ENCODE measurements around the gene NPHP4. TPM values are rescaled to one million over a fixed set of nuclear protein-coding genes. Genes with fewer than 3 reads are reported as not detected.

The NPHP4 gene
- total RNA-seq, 1 experiment from 2014 or later: 3.9 TPM

DNA sequence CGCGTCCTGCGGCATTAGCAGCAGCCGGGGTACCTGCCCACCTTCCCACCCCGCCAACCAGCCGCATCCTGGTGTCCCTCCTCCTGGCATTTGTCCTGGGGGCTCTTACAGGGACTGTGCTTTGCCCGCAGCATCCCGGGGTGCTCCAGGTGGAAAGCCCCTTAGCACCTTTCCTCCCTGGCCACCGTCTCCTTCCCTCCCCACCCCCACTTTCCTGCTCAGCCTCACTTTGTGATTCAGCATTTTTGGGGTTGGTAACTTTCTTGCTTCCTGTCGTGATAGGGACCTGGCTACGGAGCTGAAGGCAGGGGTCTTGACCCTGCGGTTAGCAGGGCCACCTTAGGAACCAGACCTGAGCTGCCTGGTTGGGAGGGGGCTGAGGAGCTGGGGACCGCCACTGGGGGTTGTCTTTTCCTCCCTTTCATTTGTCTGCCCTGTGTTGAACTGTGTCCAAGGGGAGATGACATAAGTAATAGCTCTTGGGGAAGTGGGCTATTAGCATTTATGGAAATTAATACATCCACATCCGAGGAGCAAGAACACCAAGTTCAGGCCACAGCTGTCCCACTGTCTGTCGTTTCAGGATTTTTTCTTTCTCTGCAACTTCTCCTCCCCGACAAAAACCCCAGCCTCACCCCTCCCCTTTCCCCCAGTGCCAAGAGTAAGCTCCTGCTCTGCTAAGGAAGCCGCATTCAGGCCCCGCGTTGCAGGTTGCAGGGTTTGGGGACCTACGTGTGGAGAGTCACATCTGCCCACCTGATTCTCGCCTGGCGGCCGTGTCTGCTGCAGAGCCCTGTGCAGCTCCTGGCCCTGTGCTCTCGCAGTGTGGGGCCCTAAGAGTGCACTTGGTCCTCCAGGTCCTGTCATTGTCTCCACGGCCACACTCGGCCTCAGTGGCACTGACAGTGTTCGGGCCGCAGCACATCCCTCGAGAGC is 1.6 kb upstream of the NPHP4 start:
- Histone ChIP-seq H3K27ac (ENCODE audit: low read length) (no peak overlapping the region), H3K36me3 (ENCODE audit: insufficient read depth, low read length) (no peaks in the 10 kb centered on the region), H3K9ac (ENCODE audit: low read length) (peak overlapping the region; percentile 82), H4K20me1 (ENCODE audit: insufficient read depth, low read depth, low read length) (peaks cover 38% of the 10 kb centered on the region), H3K27me3 (ENCODE audit: low read length) (no peaks in the 10 kb centered on the region), H2AFZ (ENCODE audit: low read length) (peak overlapping the region; percentile 56), H3K9me2 (replicated peaks; ENCODE audit: insufficient read depth, low read length) (no peaks in the 10 kb centered on the region), H3K9me3 (ENCODE audit: low read length) (no peaks in the 10 kb centered on the region), H3K4me1 (ENCODE audit: low read length) (peaks cover 25% of the 10 kb centered on the region), H3K4me3 (ENCODE audit: low read length) (peak overlapping the region; percentile 89), H3K79me2 (ENCODE audit: low read length) (no peaks in the 10 kb centered on the region), H3K4me2 (ENCODE audit: low read depth, low read length, poor library complexity, severe bottlenecking) (peak overlapping the region; percentile 99)
- DNase-seq: peak; percentile 56

DNA sequence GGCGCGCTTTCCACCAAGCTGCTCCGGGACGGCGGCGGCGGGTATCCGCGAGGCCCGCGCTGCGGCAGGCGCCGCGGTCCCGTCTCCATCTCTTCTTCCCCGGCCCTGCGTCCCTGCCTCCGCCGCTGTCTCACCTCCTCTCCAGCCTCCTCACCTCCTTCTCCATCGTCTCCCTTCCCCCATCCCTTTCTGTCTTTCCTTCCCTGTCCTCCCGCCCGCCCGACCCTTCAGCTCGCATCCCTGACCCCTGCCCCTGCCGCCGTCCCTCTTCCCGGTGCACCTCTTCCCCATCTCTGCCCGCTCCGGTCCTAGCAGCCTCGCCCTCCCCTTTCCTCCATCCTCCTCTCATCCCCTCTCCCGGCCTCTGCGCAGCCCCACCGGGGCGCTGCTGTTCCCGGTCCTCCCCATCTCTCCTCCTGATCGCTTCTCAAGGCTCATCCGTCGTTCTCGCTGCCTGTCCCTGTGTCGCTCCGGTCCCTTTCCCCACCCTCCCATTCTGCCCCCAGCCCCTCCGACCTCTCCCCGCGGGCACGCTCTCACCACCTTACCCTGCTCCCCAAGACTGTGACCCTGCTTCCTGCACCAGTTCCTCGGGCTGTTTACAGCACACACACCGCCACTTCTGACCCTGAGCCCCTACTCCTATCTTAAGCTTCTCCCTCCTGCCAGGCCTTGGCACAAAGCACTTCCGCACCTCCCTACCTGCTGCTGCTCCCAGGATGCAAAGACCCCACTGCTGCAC is 760 bp upstream of the NPHP4 start:
- no peaks in the 10 kb centered on the region for H3K27me3 ChIP-seq (ENCODE audit: low read length)
- H3K79me2 ChIP-seq (ENCODE audit: low read length): no peaks in the 10 kb centered on the region
- H3K36me3 ChIP-seq (ENCODE audit: insufficient read depth, low read length): no peaks in the 10 kb centered on the region
- peaks cover 32% of the 10 kb centered on the region for H4K20me1 ChIP-seq (ENCODE audit: insufficient read depth, low read depth, low read length)
- H3K9me3 ChIP-seq (ENCODE audit: low read length): no peaks in the 10 kb centered on the region
- peaks cover 25% of the 10 kb centered on the region for H3K4me1 ChIP-seq (ENCODE audit: low read length)
- H3K9ac ChIP-seq (ENCODE audit: low read length): peak overlapping the region; percentile 82
- H3K9me2 ChIP-seq (replicated peaks; ENCODE audit: insufficient read depth, low read length): no peaks in the 10 kb centered on the region
- H3K27ac ChIP-seq (ENCODE audit: low read length): no peak overlapping the region
- peak overlapping the region; percentile 99 for H3K4me2 ChIP-seq (ENCODE audit: low read depth, low read length, poor library complexity, severe bottlenecking)
- H3K4me3 ChIP-seq (ENCODE audit: low read length): peak overlapping the region; percentile 89
- DNase-seq: peak; percentile 62
- H2AFZ ChIP-seq (ENCODE audit: low read length): peak overlapping the region; percentile 56

DNA sequence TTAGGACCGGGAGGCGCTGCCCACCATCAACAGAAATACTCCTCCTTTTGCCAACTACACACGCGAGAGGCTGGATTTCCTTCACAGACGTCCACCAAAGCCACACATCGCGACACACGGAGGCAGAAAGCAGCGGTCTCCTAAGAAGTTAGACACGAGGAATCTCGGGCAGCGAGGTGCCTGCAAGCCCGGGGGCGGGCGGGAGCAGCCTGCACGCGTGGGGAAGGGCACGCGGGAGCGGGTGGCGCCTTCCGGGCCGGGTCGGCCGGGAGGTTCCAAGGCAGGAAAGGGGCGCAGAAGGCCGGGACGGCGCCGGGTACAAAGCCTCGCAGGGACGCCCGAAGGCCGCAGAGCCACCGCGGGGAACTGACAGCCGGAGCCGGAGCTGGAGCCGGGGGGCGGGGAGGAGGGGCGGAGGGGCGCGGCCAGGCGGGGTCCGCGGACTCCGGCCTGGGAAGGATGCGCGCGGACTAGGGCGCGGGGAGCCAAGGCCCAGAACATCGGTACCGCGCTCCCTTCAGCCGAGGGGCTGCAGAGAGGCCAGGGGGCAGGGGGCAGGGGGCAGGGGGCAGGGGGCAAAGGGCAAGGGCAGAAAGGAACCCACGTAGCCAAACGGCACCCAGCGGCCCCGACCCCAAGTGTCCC is 722 bp downstream of the NPHP4 start:
- Histone ChIP-seq H3K4me3 (ENCODE audit: low read length) (peak overlapping the region; percentile 89), H4K20me1 (ENCODE audit: insufficient read depth, low read depth, low read length) (peaks cover 30% of the 10 kb centered on the region), H2AFZ (ENCODE audit: low read length) (peak overlapping the region; percentile 98), H3K27ac (ENCODE audit: low read length) (no peak overlapping the region), H3K4me2 (ENCODE audit: low read depth, low read length, poor library complexity, severe bottlenecking) (peak overlapping the region; percentile 99), H3K4me1 (ENCODE audit: low read length) (peaks cover 25% of the 10 kb centered on the region), H3K27me3 (ENCODE audit: low read length) (no peaks in the 10 kb centered on the region), H3K9me2 (replicated peaks; ENCODE audit: insufficient read depth, low read length) (no peaks in the 10 kb centered on the region), H3K9me3 (ENCODE audit: low read length) (no peaks in the 10 kb centered on the region), H3K79me2 (ENCODE audit: low read length) (no peaks in the 10 kb centered on the region), H3K36me3 (ENCODE audit: insufficient read depth, low read length) (no peaks in the 10 kb centered on the region), H3K9ac (ENCODE audit: low read length) (peak overlapping the region; percentile 73)
- peak; percentile 74 for DNase-seq

DNA sequence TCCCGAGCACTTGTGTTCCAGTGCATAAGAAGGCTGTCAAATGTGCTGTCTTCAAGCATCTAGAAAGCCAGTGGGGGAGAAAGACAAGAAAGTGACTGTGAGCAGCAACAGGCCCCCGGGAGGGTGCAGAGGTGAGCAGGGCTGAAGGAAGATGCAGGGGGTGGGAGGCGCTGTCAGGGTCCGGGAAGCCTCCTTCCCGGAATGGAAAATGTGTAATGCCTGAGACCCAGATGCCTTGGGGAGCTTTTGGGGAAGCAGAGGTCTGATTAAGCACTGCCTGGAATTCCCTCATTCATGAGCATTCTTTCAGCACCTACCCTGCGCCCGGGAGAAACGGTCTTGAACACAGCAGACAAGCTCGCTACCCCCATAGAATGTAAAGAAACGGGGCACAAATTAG is 1.3 kb downstream of the NPHP4 start:
- no peak for DNase-seq
- peaks cover 27% of the 10 kb centered on the region for H4K20me1 ChIP-seq (ENCODE audit: insufficient read depth, low read depth, low read length)
- no peak overlapping the region for H3K27ac ChIP-seq (ENCODE audit: low read length)
- peak overlapping the region; percentile 78 for H3K4me2 ChIP-seq (ENCODE audit: low read depth, low read length, poor library complexity, severe bottlenecking)
- H3K4me3 ChIP-seq (ENCODE audit: low read length): peak overlapping the region; percentile 89
- no peaks in the 10 kb centered on the region for H3K27me3 ChIP-seq (ENCODE audit: low read length)
- peak overlapping the region; percentile 73 for H3K9ac ChIP-seq (ENCODE audit: low read length)
- H2AFZ ChIP-seq (ENCODE audit: low read length): 0 out of 2 replicates have a peak overlapping the region, but pooled peaks have one; percentile 78
- no peaks in the 10 kb centered on the region for H3K36me3 ChIP-seq (ENCODE audit: insufficient read depth, low read length)
- no peaks in the 10 kb centered on the region for H3K9me3 ChIP-seq (ENCODE audit: low read length)
- no peaks in the 10 kb centered on the region for H3K79me2 ChIP-seq (ENCODE audit: low read length)
- H3K4me1 ChIP-seq (ENCODE audit: low read length): peaks cover 25% of the 10 kb centered on the region
- H3K9me2 ChIP-seq (replicated peaks; ENCODE audit: insufficient read depth, low read length): no peaks in the 10 kb centered on the region

DNA sequence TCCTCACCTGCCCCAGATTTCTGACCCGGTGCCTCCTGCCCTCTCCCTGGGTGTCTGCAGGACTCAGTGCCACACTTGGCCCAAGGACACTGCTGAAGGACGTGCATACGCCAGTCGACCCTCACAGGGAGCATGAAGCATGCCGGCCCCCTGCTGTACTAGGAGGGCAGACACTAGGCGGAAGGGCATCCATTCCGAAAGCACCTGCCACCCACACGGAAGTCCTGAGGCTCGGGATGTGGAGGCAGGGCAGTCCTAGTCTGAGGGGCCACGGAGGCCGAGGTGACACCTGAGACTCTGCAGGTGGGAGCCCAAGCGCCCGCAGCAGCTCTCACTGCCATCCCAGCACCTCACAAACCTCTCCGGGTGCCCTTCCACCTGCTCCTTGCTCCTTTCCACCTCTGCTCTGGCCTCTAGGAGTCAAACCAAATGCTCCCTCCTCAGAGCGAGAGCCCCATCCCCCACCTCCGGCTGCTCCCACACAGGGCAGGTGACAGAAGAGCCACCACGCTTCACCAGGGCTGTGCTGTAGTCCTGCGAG is 2.4 kb downstream of the NPHP4 start:
- Histone ChIP-seq H3K4me1 (ENCODE audit: low read length) (peaks cover 25% of the 10 kb centered on the region), H4K20me1 (ENCODE audit: insufficient read depth, low read depth, low read length) (peaks cover 16% of the 10 kb centered on the region), H2AFZ (ENCODE audit: low read length) (no peak overlapping the region), H3K9ac (ENCODE audit: low read length) (no peak overlapping the region), H3K4me2 (ENCODE audit: low read depth, low read length, poor library complexity, severe bottlenecking) (no peak overlapping the region), H3K9me3 (ENCODE audit: low read length) (no peaks in the 10 kb centered on the region), H3K4me3 (ENCODE audit: low read length) (no peak overlapping the region), H3K27ac (ENCODE audit: low read length) (no peak overlapping the region), H3K27me3 (ENCODE audit: low read length) (no peaks in the 10 kb centered on the region), H3K36me3 (ENCODE audit: insufficient read depth, low read length) (no peaks in the 10 kb centered on the region), H3K79me2 (ENCODE audit: low read length) (no peaks in the 10 kb centered on the region), H3K9me2 (replicated peaks; ENCODE audit: insufficient read depth, low read length) (no peaks in the 10 kb centered on the region)
- DNase-seq: no peak

DNA sequence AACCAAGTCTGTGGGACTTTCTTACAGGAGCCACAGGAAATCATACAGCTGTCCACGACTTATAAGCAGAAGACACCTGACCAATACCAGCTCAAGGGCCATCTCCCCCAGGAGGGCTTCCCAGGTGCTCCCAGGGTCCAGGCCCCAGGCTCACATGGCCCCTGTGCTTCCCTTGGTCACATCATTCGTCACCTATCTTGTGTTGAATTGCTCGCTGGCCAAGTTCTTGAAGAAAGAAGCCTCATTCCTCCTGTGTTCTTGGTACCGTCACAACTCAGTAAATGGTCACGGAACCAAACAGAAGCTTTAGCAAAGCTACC is 3.0 kb downstream of the NPHP4 start:
- no peak overlapping the region for H2AFZ ChIP-seq (ENCODE audit: low read length)
- H3K27ac ChIP-seq (ENCODE audit: low read length): no peak overlapping the region
- no peak overlapping the region for H3K9ac ChIP-seq (ENCODE audit: low read length)
- H3K27me3 ChIP-seq (ENCODE audit: low read length): no peaks in the 10 kb centered on the region
- no peak overlapping the region for H3K4me3 ChIP-seq (ENCODE audit: low read length)
- peaks cover 13% of the 10 kb centered on the region; the same call in 1 of the 2 replicates for H4K20me1 ChIP-seq (ENCODE audit: insufficient read depth, low read depth, low read length)
- no peaks in the 10 kb centered on the region for H3K9me3 ChIP-seq (ENCODE audit: low read length)
- no peaks in the 10 kb centered on the region for H3K36me3 ChIP-seq (ENCODE audit: insufficient read depth, low read length)
- no peak for DNase-seq
- no peak overlapping the region for H3K4me2 ChIP-seq (ENCODE audit: low read depth, low read length, poor library complexity, severe bottlenecking)
- H3K79me2 ChIP-seq (ENCODE audit: low read length): no peaks in the 10 kb centered on the region
- no peaks in the 10 kb centered on the region for H3K9me2 ChIP-seq (replicated peaks; ENCODE audit: insufficient read depth, low read length)
- H3K4me1 ChIP-seq (ENCODE audit: low read length): peaks cover 21% of the 10 kb centered on the region

DNA sequence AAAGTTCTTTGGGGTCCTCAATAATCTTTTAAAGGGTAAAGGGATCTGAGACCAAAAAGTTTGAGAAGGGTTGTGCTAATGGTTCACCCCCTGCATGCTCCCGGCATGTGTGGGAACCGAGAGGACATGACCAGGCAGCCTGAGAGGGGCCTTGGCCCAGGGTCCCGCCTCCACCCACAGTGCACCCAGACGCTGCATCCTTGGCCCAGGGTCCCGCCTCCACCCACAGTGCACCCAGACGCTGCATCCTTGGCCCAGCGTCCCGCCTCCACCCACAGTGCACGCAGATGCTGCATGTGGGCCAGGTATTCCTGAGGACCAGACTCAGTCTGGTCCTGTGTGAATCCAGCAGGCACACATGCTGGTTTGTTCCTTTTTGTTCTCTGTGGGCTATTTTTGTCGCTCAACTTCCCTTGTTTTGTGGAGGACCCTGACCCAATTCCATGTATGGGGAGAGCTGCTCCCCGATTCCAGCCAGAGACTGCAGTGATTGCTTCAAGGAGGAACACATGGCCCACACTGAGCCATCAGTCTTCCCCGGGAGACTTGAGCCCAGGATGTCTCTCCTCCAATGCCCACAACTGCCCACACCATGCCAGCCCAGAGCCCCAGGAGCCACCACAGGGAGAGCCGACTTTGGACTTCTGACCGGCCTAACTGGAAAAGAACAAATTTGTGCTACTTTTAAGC is 3.5 kb downstream of the NPHP4 start:
- Histone ChIP-seq H3K27ac (ENCODE audit: low read length) (no peak overlapping the region), H4K20me1 (ENCODE audit: insufficient read depth, low read depth, low read length) (peaks cover 13% of the 10 kb centered on the region; the same call in 1 of the 2 replicates), H3K27me3 (ENCODE audit: low read length) (no peaks in the 10 kb centered on the region), H2AFZ (ENCODE audit: low read length) (no peak overlapping the region), H3K4me3 (ENCODE audit: low read length) (no peak overlapping the region), H3K4me2 (ENCODE audit: low read depth, low read length, poor library complexity, severe bottlenecking) (no peak overlapping the region), H3K36me3 (ENCODE audit: insufficient read depth, low read length) (no peaks in the 10 kb centered on the region), H3K9ac (ENCODE audit: low read length) (no peak overlapping the region), H3K4me1 (ENCODE audit: low read length) (peaks cover 16% of the 10 kb centered on the region), H3K9me2 (replicated peaks; ENCODE audit: insufficient read depth, low read length) (no peaks in the 10 kb centered on the region), H3K9me3 (ENCODE audit: low read length) (no peaks in the 10 kb centered on the region), H3K79me2 (ENCODE audit: low read length) (no peaks in the 10 kb centered on the region)
- DNase-seq: no peak

Measured in Karpas-422 (cell line).